Aorta (tissue), 5 donors: ENCODE results near the gene TMEM86B. TPM values are rescaled to one million over a fixed set of nuclear protein-coding genes. Genes with fewer than 3 reads are reported as not detected.

ENCODE experiments used
- ATAC-seq: fragments of 200-7000 bp; cut with Tn5 transposase; one replicate; pipeline ENCODE4 v1.9.1; 2022; ENCODE audit warnings: moderate library complexity; ENCODE audit not compliant: low FRiP score
- DNase-seq, 2 donors: peaks; one replicate each; pipeline ENCODE4 v3.0.0-alpha.2; 2020
- H3K27ac ChIP-seq, 2 donors: one replicate each; pipeline ENCODE4 v1.5.1; 2013; ENCODE audit warnings: low read length in 2 of 2, mild to moderate bottlenecking in 2 of 2, moderate library complexity in 2 of 2, control low read depth in 1 of 2, inconsistent platforms in 1 of 2, low read depth in 1 of 2
- H3K27me3 ChIP-seq, 2 donors: one replicate each; pipeline ENCODE4 v1.6.1; 2013; ENCODE audit warnings: control low read depth in 1 of 2, low read length in 1 of 2, mild to moderate bottlenecking in 1 of 2, moderate library complexity in 1 of 2; ENCODE audit not compliant: insufficient read depth in 2 of 2, control insufficient read depth in 1 of 2
- H3K36me3 ChIP-seq, 2 donors: one replicate each; pipeline ENCODE4 v1.6.1; 2013; ENCODE audit warnings: control low read depth in 1 of 2, low read length in 1 of 2, mild to moderate bottlenecking in 1 of 2; ENCODE audit not compliant: insufficient read depth in 2 of 2, control insufficient read depth in 1 of 2
- H3K4me1 ChIP-seq, 2 donors: one replicate each; pipeline ENCODE4 v1.6.1; 2013; ENCODE audit warnings: low read length in 2 of 2, control low read depth in 1 of 2, mild to moderate bottlenecking in 1 of 2, moderate library complexity in 1 of 2; ENCODE audit not compliant: insufficient read depth in 2 of 2, control insufficient read depth in 1 of 2
- H3K4me3 ChIP-seq, 2 donors: one replicate each; pipeline ENCODE4 v1.5.1; 2013; ENCODE audit warnings: low read length in 2 of 2, control low read depth in 1 of 2, mild to moderate bottlenecking in 1 of 2
- H3K9me3 ChIP-seq: one replicate; pipeline ENCODE4 v1.6.1; 2013; ENCODE audit warnings: mild to moderate bottlenecking, low read length; ENCODE audit not compliant: control insufficient read depth
- WGBS, 2 donors: extraction: QIAGEN DNeasy Blood & Tissue Kit; methylation state at CpG; one replicate each; pipeline ENCODE4 v1.1.7; 2013; 5-methylcytosine and 5-hydroxymethylcytosine counted together
- intact Hi-C, 2 donors: fragments of 100-400 bp; cut with DNase I; formaldehyde crosslinking; loops; one replicate each; pipeline versions ENCODE4 v1.14.2 to v1.15.0; 2022
- long read RNA-seq, 2 donors: library from polyadenylated mRNA; unstranded; transcript quantifications; one replicate each; pipeline ENCODE4 v2.0.0, GENCODE V29; 2020 to 2021
- polyA plus RNA-seq, 2 donors: library from polyadenylated mRNA; stranded (reverse); fragments of 200-250 nt; gene quantifications; one replicate each; pipeline ENCODE4 v1.2.3, GENCODE V29; 2013
- total RNA-seq, 2 donors: library from RNA; stranded (reverse); fragmentation: NEBNext Ultra II Directional; extraction: Animal tissue kit (Norgen Biotek cat#: 25700); gene quantifications; one replicate each; pipeline ENCODE4 v1.2.1, GENCODE V29; 2021
- donor health status: healthy with polysubstance abuse.
- donor health status: Bipolar disorder and iron deficiency.
- donor health status: DM: no; HTN: no; CAD: no.
- donor health status: DM: no; HTN: no; CAD: no.
- donor health status: DM: yes; HTN: yes; CAD: no.

Gene TMEM86B
- total RNA-seq (1 to 10 TPM; 2.0 to 3.6 TPM), polyA plus RNA-seq (10 to 100 TPM in 1 of 2 donors, 1 to 10 TPM in 1; 2.9 to 10.9 TPM)
- long read RNA-seq, donor 1, result 0 reads
- long read RNA-seq, donor 2, partial matches to known transcripts, result 0 of 1 reads
- long read RNA-seq, donor 2, other reads (novel, unspliced or antisense), result 0 of 1 reads

- no peak for DNase-seq
- H3K36me3 ChIP-seq, result peaks cover 0 to 4% of the 10 kb centered on the region in 2 donors
- no peak for ATAC-seq
- intact Hi-C loops, result no loop called here
- no peaks in the 10 kb centered on the region for H3K27me3 ChIP-seq
- WGBS, 2 donors, result 87% methylated on average over 12 of the region's 12 CpGs
- H3K9me3 ChIP-seq, result no peaks in the 10 kb centered on the region
- H3K4me3 ChIP-seq, result no peak within 1 kb of the TSS
- H3K4me1 ChIP-seq, result no peaks in the 10 kb centered on the region
- H3K27ac ChIP-seq, result no peak within 1 kb of the TSS
Observed at GRCh38 chr19:55228403-55229031, at the start of gene TMEM86B. TSS of gene TMEM86B (minus strand) at chr19:55228763. CDS start at chr19:55228741, 22 bp downstream.

- intact Hi-C loops, result no loop called here
- ATAC-seq, result no peak
- no peaks in the 10 kb centered on the region for H3K4me1 ChIP-seq
- DNase-seq, result no peak
- H3K27ac ChIP-seq, result no peak overlapping the region
- no peak overlapping the region for H3K4me3 ChIP-seq
- H3K36me3 ChIP-seq, result no peaks in the 10 kb centered on the region
- H3K9me3 ChIP-seq, result no peaks in the 10 kb centered on the region
- H3K27me3 ChIP-seq, result no peaks in the 10 kb centered on the region
- WGBS, 2 donors, result 83 to 86% methylated on average over 17 of the region's 17 CpGs
Observed at GRCh38 chr19:55277494-55277893, 48.9 kb upstream of the TMEM86B start.

GRCh38 chr19:55276720-55277430 lies 48.3 kb upstream of the TMEM86B start:
- no peaks in the 10 kb centered on the region for H3K4me1 ChIP-seq
- intact Hi-C loops, result no loop called here

GRCh38 chr19:55275851-55276719 lies 47.5 kb upstream of the TMEM86B start:
- H3K36me3 ChIP-seq, result no peaks in the 10 kb centered on the region
- H3K9me3 ChIP-seq, result no peaks in the 10 kb centered on the region
- WGBS, 2 donors, result 81% methylated on average over 17 of the region's 17 CpGs
- no peaks in the 10 kb centered on the region for H3K4me1 ChIP-seq
- intact Hi-C loops, result no loop called here
- ATAC-seq (no peak), DNase-seq (no peak)
- no peak overlapping the region for H3K4me3 ChIP-seq
- no peaks in the 10 kb centered on the region for H3K27me3 ChIP-seq
- no peak overlapping the region for H3K27ac ChIP-seq

More at GRCh38 chr19:55276720-55277430, 48.3 kb upstream of the TMEM86B start:
- no peaks in the 10 kb centered on the region for H3K27me3 ChIP-seq
- no peak overlapping the region for H3K27ac ChIP-seq
- no peaks in the 10 kb centered on the region for H3K36me3 ChIP-seq
- DNase-seq (no peak), ATAC-seq (no peak)
- H3K9me3 ChIP-seq, result no peaks in the 10 kb centered on the region
- no peak overlapping the region for H3K4me3 ChIP-seq
- WGBS, 2 donors, result 91 to 93% methylated on average over 15 of the region's 15 CpGs

GRCh38 chr19:55273978-55274707 lies 45.6 kb upstream of the TMEM86B start:
- H3K27ac ChIP-seq, result no peak overlapping the region
- no peaks in the 10 kb centered on the region for H3K9me3 ChIP-seq
- H3K4me1 ChIP-seq, result no peaks in the 10 kb centered on the region
- no peak overlapping the region for H3K4me3 ChIP-seq
- no peak for ATAC-seq
- WGBS, 2 donors, result 93 to 95% methylated on average over 36 of the region's 36 CpGs
- no peak for DNase-seq
- intact Hi-C loops, result no loop called here
- peaks cover 0 to 2% of the 10 kb centered on the region in 2 donors for H3K36me3 ChIP-seq
- H3K27me3 ChIP-seq, result no peaks in the 10 kb centered on the region

- H3K36me3 ChIP-seq, result peaks cover 0 to 2% of the 10 kb centered on the region in 2 donors
- intact Hi-C loops, result no loop called here
- no peaks in the 10 kb centered on the region for H3K4me1 ChIP-seq
- H3K27ac ChIP-seq, result no peak overlapping the region
- H3K9me3 ChIP-seq, result no peaks in the 10 kb centered on the region
- no peaks in the 10 kb centered on the region for H3K27me3 ChIP-seq
- H3K4me3 ChIP-seq, result no peak overlapping the region
- 93% methylated on average over 18 of the region's 18 CpGs for WGBS, 2 donors
- ATAC-seq, result no peak
- DNase-seq, result no peak
Observed at GRCh38 chr19:55272142-55272541, 43.6 kb upstream of the TMEM86B start.

GRCh38 chr19:55270172-55270942 lies 41.8 kb upstream of the TMEM86B start:
- H3K4me3 ChIP-seq, result no peak overlapping the region
- intact Hi-C loops, result no loop called here
- ATAC-seq (no peak), DNase-seq (no peak)
- no peaks in the 10 kb centered on the region for H3K27me3 ChIP-seq
- H3K4me1 ChIP-seq, result no peaks in the 10 kb centered on the region
- H3K27ac ChIP-seq, result no peak overlapping the region
- H3K9me3 ChIP-seq, result no peaks in the 10 kb centered on the region
- peaks cover 0 to 2% of the 10 kb centered on the region in 2 donors for H3K36me3 ChIP-seq
- WGBS, 2 donors, result 92 to 94% methylated on average over 25 of the region's 25 CpGs
